ENCODE results near the gene DNM2. TPM values are rescaled to one million over a fixed set of nuclear protein-coding genes. Genes with fewer than 3 reads are reported as not detected.
"Not testable (repeated sequence)": the region's sequence is repeated elsewhere in the genome, so short reads cannot be mapped to it uniquely, and the experiment has no call there.

DNM2 gene
- total RNA-seq, 2 experiments from 2014 or later: 279 to 286 TPM

GRCh38 chr19:10836479-10837330 is 118.8 kb downstream of the DNM2 start:
- Mint-ChIP-seq H3K27ac (peak overlapping the region; percentile 100), H3K4me1 (ENCODE audit: low read depth) (peaks cover 15% of the 10 kb centered on the region), H3K36me3 (ENCODE audit: low read depth) (peaks cover 32% of the 10 kb centered on the region), H3K27me3 (no peaks in the 10 kb centered on the region), H3K4me3 (peak overlapping the region; percentile 98), H3K9me3 (peaks cover 7% of the 10 kb centered on the region)
- POLR2A ChIA-PET: interaction anchor here (0.6 to 2.8 kb wide), 22 partner anchors 14 to 587 kb away, joined by 3 to 39 read pairs (median 4); partner anchors contain the start of genes CARM1, CDC37, DNM2 and KRI1
- Histone ChIP-seq H3K9me3 (ENCODE audit: control insufficient read depth in 1 of 2, insufficient read depth in 1 of 2, low read length in 2 of 2) (peaks cover 0 to 11% of the 10 kb centered on the region in 2 experiments), H3K27me3 (ENCODE audit: control insufficient read depth in 1 of 2, insufficient read depth in 2 of 2, low read length in 2 of 2) (no peaks in the 10 kb centered on the region), H3K4me1 (ENCODE audit: insufficient read depth, low read length) (peaks cover 21% of the 10 kb centered on the region), H3K36me3 (ENCODE audit: insufficient read depth, low read length) (peaks cover 11% of the 10 kb centered on the region), H3K4me3 (ENCODE audit: low read length) (peak overlapping the region; percentile 71), H3K27ac (ENCODE audit: low read depth in 1 of 2, low read length in 2 of 2) (peak overlapping the region; percentile 96)
- intact Hi-C loops (cut with DNase I, micrococcal nuclease): loop anchor here in 1 of 2 experiments (1.0 to 2.0 kb wide), 3 partner anchors 28 to 182 kb away; partner anchors contain the start of gene ILF3
- DNase-seq: peak in 11 of 14 experiments; percentile 64 to 92 (median 79)
- ATAC-seq (ENCODE audit: poor library complexity): peak; percentile 36
- TF ChIP-seq CTCF (IDR thresholded peaks at IDR 0.05): no peak
- CTCF ChIA-PET: interaction anchor here (0.6 to 4.1 kb wide), 5 partner anchors 18 to 192 kb away, joined by 3 to 29 read pairs (median 4); partner anchors contain the start of genes CARM1 and DNM2

GRCh38 chr19:10837649-10838048 is 119.8 kb downstream of the DNM2 start:
- Histone ChIP-seq H3K4me1 (ENCODE audit: insufficient read depth, low read length) (peaks cover 21% of the 10 kb centered on the region), H3K9me3 (ENCODE audit: control insufficient read depth in 1 of 2, insufficient read depth in 1 of 2, low read length in 2 of 2) (peaks cover 0 to 13% of the 10 kb centered on the region in 2 experiments)
- DNase-seq: peak in 1 of 14 experiments; percentile 24
- Mint-ChIP-seq H3K4me3 (peak overlapping the region; percentile 25), H3K4me1 (ENCODE audit: low read depth) (peaks cover 15% of the 10 kb centered on the region), H3K36me3 (ENCODE audit: low read depth) (peaks cover 25% of the 10 kb centered on the region)
- ChIA-PET POLR2A (interaction anchor here (2.7 to 2.8 kb wide), 2 partner anchors 27 to 120 kb away, joined by 23 to 39 read pairs; partner anchors contain the start of gene DNM2), CTCF (interaction anchor here (1.5 to 4.1 kb wide), 2 partner anchors 27 to 193 kb away, joined by 3 to 29 read pairs; no protein-coding TSS in a partner anchor)
- H3K9me3 Mint-ChIP-seq; H3K27ac ChIP-seq (ENCODE audit: low read depth in 1 of 2, low read length in 2 of 2); H3K36me3 ChIP-seq (ENCODE audit: insufficient read depth, low read length); H3K27me3 ChIP-seq (ENCODE audit: control insufficient read depth in 1 of 2, insufficient read depth in 2 of 2, low read length in 2 of 2); ATAC-seq (ENCODE audit: poor library complexity); H3K27ac Mint-ChIP-seq; H3K27me3 Mint-ChIP-seq; H3K4me3 ChIP-seq (ENCODE audit: low read length): not testable (repeated sequence)
- intact Hi-C loops (cut with DNase I, micrococcal nuclease): loop anchor here in 1 of 2 experiments (2.0 kb wide), 2 partner anchors 27 to 183 kb away; partner anchors contain the start of gene ILF3

GRCh38 chr19:10838377-10838776 is 120.5 kb downstream of the DNM2 start:
- H3K9me3 ChIP-seq (ENCODE audit: control insufficient read depth in 1 of 2, insufficient read depth in 1 of 2, low read length in 2 of 2): peaks cover 0 to 15% of the 10 kb centered on the region in 2 experiments
- no peak overlapping the region for H3K27ac ChIP-seq (ENCODE audit: low read depth in 1 of 2, low read length in 2 of 2)
- Mint-ChIP-seq H3K36me3 (ENCODE audit: low read depth) (peaks cover 19% of the 10 kb centered on the region), H3K9me3 (peaks cover 7% of the 10 kb centered on the region), H3K27me3 (no peaks in the 10 kb centered on the region), H3K27ac (no peak overlapping the region), H3K4me1 (ENCODE audit: low read depth) (peaks cover 15% of the 10 kb centered on the region), H3K4me3 (no peak overlapping the region)
- POLR2A ChIA-PET: no interaction called here
- no peak overlapping the region for H3K4me3 ChIP-seq (ENCODE audit: low read length)
- CTCF ChIA-PET: interaction anchor here (4.1 kb wide), 1 partner anchor 26 kb away, joined by 29 read pairs; no protein-coding TSS in a partner anchor
- TF ChIP-seq CTCF (IDR thresholded peaks at IDR 0.05): no peak
- H3K36me3 ChIP-seq (ENCODE audit: insufficient read depth, low read length): no peaks in the 10 kb centered on the region
- intact Hi-C loops (cut with DNase I, micrococcal nuclease): no loop called here
- DNase-seq (no peak), ATAC-seq (ENCODE audit: poor library complexity) (no peak)
- peaks cover 21% of the 10 kb centered on the region for H3K4me1 ChIP-seq (ENCODE audit: insufficient read depth, low read length)
- H3K27me3 ChIP-seq (ENCODE audit: control insufficient read depth in 1 of 2, insufficient read depth in 2 of 2, low read length in 2 of 2): no peaks in the 10 kb centered on the region

Data from CD4-positive, alpha-beta T cell (primary cell).